Measurements from ENCODE around the gene ZFAND3.

The ZFAND3 gene

DNA sequence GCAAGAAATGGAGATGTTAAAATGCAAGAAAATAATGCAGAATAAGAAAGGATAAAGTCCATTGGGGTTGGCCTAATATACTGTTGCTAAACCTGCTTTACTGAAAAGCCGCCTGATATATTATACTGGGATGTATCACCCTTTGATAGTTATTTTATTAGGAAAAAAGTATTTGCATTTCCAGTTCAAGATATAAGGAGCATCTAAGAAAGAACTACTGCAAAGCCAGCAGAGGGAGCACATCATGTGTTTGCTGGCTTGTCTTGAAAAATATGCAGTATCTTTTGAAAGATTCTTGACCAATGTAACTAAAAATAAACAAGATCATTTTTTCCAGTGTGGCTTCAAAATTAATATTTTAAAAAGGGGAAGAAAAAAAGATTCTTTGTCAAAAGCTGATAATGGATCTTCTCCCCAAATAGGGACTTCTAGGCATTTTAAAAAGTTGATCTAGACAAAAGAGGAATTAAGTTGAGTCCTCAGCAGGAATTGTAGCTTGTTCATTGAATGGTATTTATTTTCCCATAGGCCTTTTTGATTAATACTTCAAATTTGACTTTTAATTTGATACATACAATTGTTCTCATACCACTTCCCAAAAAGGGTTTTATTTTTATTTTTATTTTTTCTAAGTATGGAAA, 214.9 kb downstream of the ZFAND3 start:
- no peak overlapping the region for H3K9ac ChIP-seq (ENCODE audit: low read length)
- H3K27ac ChIP-seq (ENCODE audit: low read length) = no peak overlapping the region
- H3K4me3 ChIP-seq (ENCODE audit: low read length) = no peak overlapping the region
- no peaks in the 10 kb centered on the region for H4K20me1 ChIP-seq (ENCODE audit: insufficient read depth, low read length)
- H2AFZ ChIP-seq (ENCODE audit: low read length) = no peak overlapping the region
- H3K9me2 ChIP-seq (replicated peaks; ENCODE audit: insufficient read depth, low read length) = no peaks in the 10 kb centered on the region
- peak; percentile 12 for DNase-seq
- TF ChIP-seq EZH2 (optimal IDR thresholded peaks at IDR 0.05; ENCODE audit: low read depth, low read length) (no peak), CTCF (IDR thresholded peaks at IDR 0.05; ENCODE audit: low read length) (peak; percentile 47)
- 0 out of 2 replicates have a peak, but pooled peaks cover 3% of the 10 kb centered on the region for H3K4me1 ChIP-seq (ENCODE audit: low read length)
- H3F3A ChIP-seq (ENCODE audit: insufficient read depth, low read length) = no peaks in the 10 kb centered on the region
- H3K79me2 ChIP-seq (ENCODE audit: low read length) = peaks cover 9% of the 10 kb centered on the region; the same call in 1 of the 2 replicates
- no peaks in the 10 kb centered on the region for H3K9me3 ChIP-seq (replicated peaks; ENCODE audit: insufficient read depth, low read length)
- no peaks in the 10 kb centered on the region for H3K27me3 ChIP-seq (replicated peaks; ENCODE audit: insufficient read depth, low read length)
- H3K4me2 ChIP-seq (ENCODE audit: low read depth, low read length) = no peak overlapping the region
- H3K36me3 ChIP-seq (replicated peaks; ENCODE audit: insufficient read depth, low read length) = no peaks in the 10 kb centered on the region

- Histone ChIP-seq H3K36me3 (replicated peaks; ENCODE audit: insufficient read depth, low read length) (no peaks in the 10 kb centered on the region), H3K27ac (ENCODE audit: low read length) (no peak overlapping the region), H4K20me1 (ENCODE audit: insufficient read depth, low read length) (no peaks in the 10 kb centered on the region), H2AFZ (ENCODE audit: low read length) (no peak overlapping the region), H3K4me3 (ENCODE audit: low read length) (no peak overlapping the region), H3K4me2 (ENCODE audit: low read depth, low read length) (no peak overlapping the region), H3K79me2 (ENCODE audit: low read length) (peaks cover 9% of the 10 kb centered on the region; the same call in 1 of the 2 replicates), H3K9me2 (replicated peaks; ENCODE audit: insufficient read depth, low read length) (no peaks in the 10 kb centered on the region), H3K9me3 (replicated peaks; ENCODE audit: insufficient read depth, low read length) (no peaks in the 10 kb centered on the region), H3K9ac (ENCODE audit: low read length) (no peak overlapping the region), H3K4me1 (ENCODE audit: low read length) (0 out of 2 replicates have a peak, but pooled peaks cover 3% of the 10 kb centered on the region), H3K27me3 (replicated peaks; ENCODE audit: insufficient read depth, low read length) (no peaks in the 10 kb centered on the region), H3F3A (ENCODE audit: insufficient read depth, low read length) (no peaks in the 10 kb centered on the region)
- TF ChIP-seq CTCF (IDR thresholded peaks at IDR 0.05; ENCODE audit: low read length) (no peak), EZH2 (optimal IDR thresholded peaks at IDR 0.05; ENCODE audit: low read depth, low read length) (no peak), EZH2phosphoT487 (IDR thresholded peaks at IDR 0.05; ENCODE audit: low read length) (no peak)
- no peak for DNase-seq
These were observed 216.0 kb downstream of the ZFAND3 start for GRCh38 chr6:38035478-38035877.

GRCh38 chr6:38039502-38039901, 220.0 kb downstream of the ZFAND3 start:
- no peak overlapping the region for H3K9ac ChIP-seq (ENCODE audit: low read length)
- no peak overlapping the region for H3K4me3 ChIP-seq (ENCODE audit: low read length)
- H3K4me1 ChIP-seq (ENCODE audit: low read length) = no peaks in the 10 kb centered on the region
- no peak overlapping the region for H3K4me2 ChIP-seq (ENCODE audit: low read depth, low read length)
- no peak overlapping the region for H3K27ac ChIP-seq (ENCODE audit: low read length)
- H3K36me3 ChIP-seq (replicated peaks; ENCODE audit: insufficient read depth, low read length) = no peaks in the 10 kb centered on the region
- H4K20me1 ChIP-seq (ENCODE audit: insufficient read depth, low read length) = no peaks in the 10 kb centered on the region
- no peak overlapping the region for H2AFZ ChIP-seq (ENCODE audit: low read length)
- no peaks in the 10 kb centered on the region for H3K9me2 ChIP-seq (replicated peaks; ENCODE audit: insufficient read depth, low read length)
- no peak for DNase-seq
- peaks cover 4% of the 10 kb centered on the region; the same call in 1 of the 2 replicates for H3K79me2 ChIP-seq (ENCODE audit: low read length)
- no peaks in the 10 kb centered on the region for H3K27me3 ChIP-seq (replicated peaks; ENCODE audit: insufficient read depth, low read length)
- H3F3A ChIP-seq (ENCODE audit: insufficient read depth, low read length) = no peaks in the 10 kb centered on the region
- no peaks in the 10 kb centered on the region for H3K9me3 ChIP-seq (replicated peaks; ENCODE audit: insufficient read depth, low read length)
- TF ChIP-seq CTCF (IDR thresholded peaks at IDR 0.05; ENCODE audit: low read length) (no peak), EZH2 (optimal IDR thresholded peaks at IDR 0.05; ENCODE audit: low read depth, low read length) (no peak), EZH2phosphoT487 (IDR thresholded peaks at IDR 0.05; ENCODE audit: low read length) (no peak)
